Parathyroid adenoma (tissue), 2 donors: Measurements from ENCODE around the gene GLMP.

Experiments used
- H2AFZ ChIP-seq: fragments of 300-600 bp; sonication (generic); one replicate; pipeline ENCODE4 v1.7.0; 2017; ENCODE audit warnings: antibody characterized with exemption, mild to moderate bottlenecking
- H3K27ac ChIP-seq: fragments of 300-600 bp; sonication (generic); one replicate; pipeline ENCODE4 v1.7.0; 2017
- H3K27me3 ChIP-seq: fragments of 300-600 bp; sonication (generic); one replicate; pipeline ENCODE4 v1.7.0; 2017; ENCODE audit warnings: low read length; ENCODE audit not compliant: control insufficient read depth, insufficient read depth
- H3K36me3 ChIP-seq: fragments of 300-600 bp; sonication (generic); one replicate; pipeline ENCODE4 v1.7.0; 2017; ENCODE audit warnings: low read length; ENCODE audit not compliant: control insufficient read depth, insufficient read depth
- H3K4me1 ChIP-seq: fragments of 300-600 bp; sonication (generic); one replicate; pipeline ENCODE4 v1.7.0; 2017; ENCODE audit warnings: control low read depth
- H3K4me2 ChIP-seq: fragments of 300-600 bp; sonication (generic); one replicate; pipeline ENCODE4 v1.7.0; 2017; ENCODE audit warnings: low read length
- H3K4me3 ChIP-seq: fragments of 300-600 bp; sonication (generic); one replicate; pipeline ENCODE4 v1.7.0; 2017; ENCODE audit warnings: low read depth, low read length
- H3K79me2 ChIP-seq: fragments of 300-600 bp; sonication (generic); one replicate; pipeline ENCODE4 v1.7.0; 2017; ENCODE audit warnings: control low read depth
- H3K9ac ChIP-seq: fragments of 300-600 bp; sonication (generic); one replicate; pipeline ENCODE4 v1.7.0; 2017; ENCODE audit warnings: mild to moderate bottlenecking
- H3K9me3 ChIP-seq: fragments of 300-600 bp; sonication (generic); one replicate; pipeline ENCODE4 v1.7.0; 2017; ENCODE audit warnings: low read length; ENCODE audit not compliant: control insufficient read depth
- TF ChIP-seq, protein P1 (sequence below): fragments of 300-600 bp; sonication (generic); IDR thresholded peaks from one replicate; pipeline ENCODE4 v1.7.0; 2017; ENCODE audit warnings: antibody characterized with exemption, mild to moderate bottlenecking
- donor health status: primary hyperparathyroidism.

The GLMP gene

DNA sequence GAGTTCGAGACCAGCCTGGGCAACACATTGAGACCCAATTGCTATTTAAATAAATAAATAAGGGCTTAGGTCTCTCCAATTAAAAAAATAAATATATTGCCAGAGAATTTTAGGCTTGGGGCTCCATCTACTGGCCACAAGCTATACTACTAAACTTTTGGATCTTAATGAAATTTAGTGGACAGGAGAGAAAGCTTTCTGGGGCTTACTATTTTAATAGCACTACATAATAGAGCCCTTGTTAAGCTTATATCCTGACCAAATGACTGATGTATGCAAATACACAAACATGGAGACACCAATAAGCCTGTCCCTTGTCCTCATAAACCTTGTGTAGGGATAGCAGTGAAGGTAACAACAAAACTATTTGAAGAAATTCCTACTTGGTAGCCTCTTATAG, 24.2 kb upstream of the GLMP start:
- Histone ChIP-seq H3K9ac (no peak overlapping the region), H3K9me3 (no peaks in the 10 kb centered on the region), H3K27ac (no peak overlapping the region), H3K36me3 (no peaks in the 10 kb centered on the region), H3K27me3 (no peaks in the 10 kb centered on the region), H3K4me1 (no peaks in the 10 kb centered on the region), H3K4me2 (no peak overlapping the region), H2AFZ (no peak overlapping the region), H3K4me3 (no peak overlapping the region), H3K79me2 (no peaks in the 10 kb centered on the region)
- TF ChIP-seq, protein P1, sequence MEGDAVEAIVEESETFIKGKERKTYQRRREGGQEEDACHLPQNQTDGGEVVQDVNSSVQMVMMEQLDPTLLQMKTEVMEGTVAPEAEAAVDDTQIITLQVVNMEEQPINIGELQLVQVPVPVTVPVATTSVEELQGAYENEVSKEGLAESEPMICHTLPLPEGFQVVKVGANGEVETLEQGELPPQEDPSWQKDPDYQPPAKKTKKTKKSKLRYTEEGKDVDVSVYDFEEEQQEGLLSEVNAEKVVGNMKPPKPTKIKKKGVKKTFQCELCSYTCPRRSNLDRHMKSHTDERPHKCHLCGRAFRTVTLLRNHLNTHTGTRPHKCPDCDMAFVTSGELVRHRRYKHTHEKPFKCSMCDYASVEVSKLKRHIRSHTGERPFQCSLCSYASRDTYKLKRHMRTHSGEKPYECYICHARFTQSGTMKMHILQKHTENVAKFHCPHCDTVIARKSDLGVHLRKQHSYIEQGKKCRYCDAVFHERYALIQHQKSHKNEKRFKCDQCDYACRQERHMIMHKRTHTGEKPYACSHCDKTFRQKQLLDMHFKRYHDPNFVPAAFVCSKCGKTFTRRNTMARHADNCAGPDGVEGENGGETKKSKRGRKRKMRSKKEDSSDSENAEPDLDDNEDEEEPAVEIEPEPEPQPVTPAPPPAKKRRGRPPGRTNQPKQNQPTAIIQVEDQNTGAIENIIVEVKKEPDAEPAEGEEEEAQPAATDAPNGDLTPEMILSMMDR: peak; percentile 29

DNA sequence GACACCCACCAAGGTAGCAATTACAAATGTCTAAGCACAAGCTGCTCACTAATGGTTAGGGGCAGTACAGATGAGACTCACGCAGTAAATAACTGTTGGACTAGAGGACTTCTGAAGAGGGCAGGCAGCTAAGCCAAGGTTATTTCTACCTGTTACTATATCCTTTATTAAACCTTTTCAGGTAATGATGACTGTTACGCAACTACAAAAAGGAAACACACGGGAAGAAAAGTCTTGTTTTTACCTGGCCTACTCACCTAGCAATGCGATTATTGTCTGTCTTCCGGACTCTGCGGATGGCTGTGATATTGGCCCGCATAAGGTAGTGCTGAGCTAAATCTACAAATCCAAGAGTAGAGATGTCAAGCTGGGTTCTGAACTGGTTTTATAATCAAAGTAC, 21.4 kb upstream of the GLMP start:
- H3K79me2 ChIP-seq: no peaks in the 10 kb centered on the region
- no peak overlapping the region for H3K27ac ChIP-seq
- TF ChIP-seq, protein P1: no peak
- no peaks in the 10 kb centered on the region for H3K4me1 ChIP-seq
- no peaks in the 10 kb centered on the region for H3K27me3 ChIP-seq
- H3K36me3 ChIP-seq: no peaks in the 10 kb centered on the region
- H3K4me2 ChIP-seq: no peak overlapping the region
- H3K4me3 ChIP-seq: no peak overlapping the region
- no peak overlapping the region for H3K9ac ChIP-seq
- no peaks in the 10 kb centered on the region for H3K9me3 ChIP-seq
- H2AFZ ChIP-seq: no peak overlapping the region

DNA sequence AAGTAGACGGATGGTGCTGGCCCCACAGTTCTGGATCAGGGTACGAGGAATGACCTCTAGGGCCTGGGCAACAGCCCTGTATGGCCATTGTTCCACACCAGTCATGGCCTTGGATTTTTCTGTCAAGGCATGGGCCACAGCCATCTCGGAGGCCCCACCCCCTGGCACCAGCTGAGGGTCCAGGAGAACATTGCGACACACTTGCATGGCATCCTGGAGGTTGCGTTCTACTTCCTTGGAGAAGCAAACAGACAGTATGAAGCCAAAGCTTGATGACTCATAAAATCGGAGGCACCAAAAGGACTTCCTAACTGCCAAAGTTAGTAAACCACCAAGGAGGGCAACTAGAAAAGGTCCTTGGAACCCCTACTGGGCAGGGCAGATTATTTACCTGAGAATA, 15.5 kb upstream of the GLMP start:
- no peaks in the 10 kb centered on the region for H3K79me2 ChIP-seq
- no peak overlapping the region for H3K9ac ChIP-seq
- H3K27ac ChIP-seq: no peak overlapping the region
- H3K4me2 ChIP-seq: no peak overlapping the region
- no peaks in the 10 kb centered on the region for H3K4me1 ChIP-seq
- H3K9me3 ChIP-seq: no peaks in the 10 kb centered on the region
- TF ChIP-seq, protein P1: no peak
- no peak overlapping the region for H3K4me3 ChIP-seq
- no peak overlapping the region for H2AFZ ChIP-seq
- no peaks in the 10 kb centered on the region for H3K36me3 ChIP-seq
- H3K27me3 ChIP-seq: no peaks in the 10 kb centered on the region

DNA sequence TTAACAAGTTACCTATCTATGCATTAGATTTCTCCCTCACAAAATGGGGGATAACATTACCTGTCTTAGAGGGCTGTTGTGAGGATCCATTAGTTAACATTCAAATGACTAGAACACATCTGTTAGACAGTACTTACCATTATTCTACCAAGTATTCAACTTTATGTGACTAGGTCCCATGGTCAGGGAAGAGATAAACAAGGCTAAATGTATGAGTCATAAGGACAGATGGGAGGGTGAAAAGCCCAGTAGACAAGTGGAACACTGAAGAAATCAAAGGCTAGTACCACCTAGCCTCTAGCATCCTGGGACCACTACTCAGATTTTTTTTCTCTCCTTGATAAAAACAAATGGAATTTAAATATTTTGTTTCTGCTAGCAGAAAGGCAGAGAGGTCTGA, 12.6 kb upstream of the GLMP start:
- Histone ChIP-seq H3K27ac (no peak overlapping the region), H3K4me2 (no peak overlapping the region), H3K36me3 (no peaks in the 10 kb centered on the region), H3K4me1 (no peaks in the 10 kb centered on the region), H3K27me3 (no peaks in the 10 kb centered on the region), H3K79me2 (no peaks in the 10 kb centered on the region), H3K9me3 (no peaks in the 10 kb centered on the region), H3K9ac (no peak overlapping the region), H3K4me3 (no peak overlapping the region), H2AFZ (no peak overlapping the region)
- TF ChIP-seq, protein P1: no peak

DNA sequence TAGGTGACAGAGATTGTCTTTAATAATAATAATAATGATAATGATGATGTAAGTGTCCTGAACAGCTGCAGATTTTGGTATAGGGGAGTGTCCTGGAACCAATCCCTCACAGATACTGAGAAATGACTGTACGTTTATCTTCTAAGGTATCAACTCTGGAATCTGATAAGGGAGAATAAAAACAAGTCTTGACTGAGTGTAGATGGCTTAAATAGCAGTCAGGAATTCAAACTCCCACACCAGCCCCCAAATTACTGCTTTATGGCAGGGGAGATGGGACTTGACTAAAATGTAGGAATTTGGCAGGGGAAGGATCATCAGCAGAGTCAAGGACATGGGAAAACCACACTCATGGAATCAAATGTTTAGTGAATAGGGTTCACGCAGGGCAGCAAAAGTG, 9.7 kb upstream of the GLMP start:
- Histone ChIP-seq H3K9me3 (no peaks in the 10 kb centered on the region), H3K4me2 (no peak overlapping the region), H3K9ac (no peak overlapping the region), H3K4me1 (no peaks in the 10 kb centered on the region), H3K79me2 (no peaks in the 10 kb centered on the region), H3K4me3 (no peak overlapping the region), H3K27me3 (no peaks in the 10 kb centered on the region), H3K27ac (no peak overlapping the region), H3K36me3 (no peaks in the 10 kb centered on the region), H2AFZ (no peak overlapping the region)
- TF ChIP-seq, protein P1: no peak
